Stimulated activated CD4-positive, alpha-beta T cell treated with anti-CD3 and anti-CD28 coated beads, TNF-alpha, amount 100 ng/mL, for 1 hour (primary cell): ENCODE measurements around the gene TSPO2.

ENCODE experiments used
- DNase-seq, 3 donors: peaks; one replicate each; pipeline ENCODE4 v3.0.0-alpha.2; 2020; ENCODE audit warnings: low read depth in 3 of 3, low spot score in 1 of 3

Gene TSPO2

DNA sequence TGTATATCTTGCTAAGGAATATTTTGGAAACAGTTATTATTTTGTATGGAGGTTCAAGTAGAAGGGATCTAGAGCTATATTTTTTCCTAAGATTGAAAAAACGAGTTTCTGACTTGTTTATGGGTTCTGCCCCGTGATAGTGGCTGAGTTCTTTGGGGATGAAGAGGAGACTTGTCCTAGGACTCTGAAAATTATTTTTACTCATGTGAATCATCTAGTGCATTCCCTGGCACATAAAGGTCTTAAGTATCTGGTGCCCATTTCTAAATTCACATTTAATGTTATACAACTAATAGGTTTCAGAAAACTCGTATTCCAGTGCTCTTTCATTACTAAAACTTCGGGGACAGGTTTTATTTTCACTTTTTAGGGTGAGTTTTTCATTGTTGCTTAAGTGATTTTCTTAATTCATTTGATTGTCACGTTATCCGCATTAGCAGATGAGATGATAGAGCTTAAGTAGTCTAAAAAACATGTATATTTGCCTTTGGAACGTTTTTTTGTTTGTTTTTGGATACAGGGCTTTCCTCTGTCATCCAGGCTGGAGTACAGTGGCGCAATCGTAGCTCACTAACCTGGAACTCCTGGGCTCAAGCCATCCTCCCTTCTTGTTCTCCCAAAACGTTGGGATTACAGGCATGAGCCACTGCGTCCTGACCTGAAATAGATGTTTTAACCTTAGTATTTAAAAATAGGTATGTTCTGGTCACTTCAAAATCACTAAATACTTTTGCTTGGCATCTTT lies 32.6 kb downstream of the TSPO2 start:
- no peak for DNase-seq

DNA sequence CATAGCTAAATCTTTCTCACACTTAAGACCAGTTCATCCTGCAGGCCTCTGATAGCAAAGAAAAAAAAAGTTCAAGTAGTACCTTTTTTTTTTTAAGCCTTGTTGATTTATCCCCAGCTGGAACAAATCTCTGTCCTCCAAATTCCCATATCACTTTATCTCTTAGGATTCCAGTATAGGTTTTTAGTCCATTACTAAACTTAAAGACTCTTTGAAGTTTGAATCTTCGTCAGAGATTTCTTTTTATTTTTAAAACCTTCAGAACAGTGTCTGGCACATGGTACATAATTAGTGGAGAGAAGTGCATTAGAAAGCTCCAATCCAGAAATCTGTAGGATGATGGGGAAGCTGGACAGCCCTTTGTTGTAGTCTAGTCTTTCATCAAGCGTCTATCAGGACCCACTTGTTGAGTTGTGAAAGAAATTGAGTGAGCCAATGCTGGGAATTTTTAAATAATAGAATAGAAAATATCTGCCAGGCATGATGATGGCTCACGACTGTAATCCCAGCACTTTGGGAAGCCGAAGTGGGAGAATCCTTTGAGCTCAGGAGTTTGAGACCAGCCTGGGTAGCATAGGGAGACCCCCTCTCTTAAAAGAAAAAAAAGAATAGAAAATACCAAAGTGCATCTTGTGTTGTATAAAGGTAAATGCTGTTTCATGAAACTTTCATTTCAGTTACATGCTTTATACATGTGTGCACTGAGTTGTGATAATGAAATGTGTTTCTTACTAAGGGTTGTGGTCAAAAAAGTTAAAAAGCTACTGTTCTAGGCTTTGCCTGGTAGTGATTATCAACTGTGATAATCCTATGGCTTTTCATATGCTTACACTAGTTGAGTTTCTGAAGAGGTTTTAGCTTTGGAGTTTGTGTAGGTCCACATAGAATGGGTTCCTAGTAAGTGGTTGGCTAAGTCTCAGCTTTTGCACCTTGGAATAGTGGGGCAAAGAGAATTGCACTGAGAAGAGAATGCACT lies 33.7 kb downstream of the TSPO2 start:
- DNase-seq = no peak

- DNase-seq = no peak
These were observed 35.3 kb downstream of the TSPO2 start for GRCh38 chr6:41077536-41077935.

- DNase-seq = no peak
These were observed 35.8 kb downstream of the TSPO2 start for GRCh38 chr6:41078101-41078500.

GRCh38 chr6:41079080-41079479 lies 36.8 kb downstream of the TSPO2 start:
- no peak for DNase-seq

- DNase-seq = no peak
These were observed 38.4 kb downstream of the TSPO2 start for GRCh38 chr6:41080621-41081020.

DNA sequence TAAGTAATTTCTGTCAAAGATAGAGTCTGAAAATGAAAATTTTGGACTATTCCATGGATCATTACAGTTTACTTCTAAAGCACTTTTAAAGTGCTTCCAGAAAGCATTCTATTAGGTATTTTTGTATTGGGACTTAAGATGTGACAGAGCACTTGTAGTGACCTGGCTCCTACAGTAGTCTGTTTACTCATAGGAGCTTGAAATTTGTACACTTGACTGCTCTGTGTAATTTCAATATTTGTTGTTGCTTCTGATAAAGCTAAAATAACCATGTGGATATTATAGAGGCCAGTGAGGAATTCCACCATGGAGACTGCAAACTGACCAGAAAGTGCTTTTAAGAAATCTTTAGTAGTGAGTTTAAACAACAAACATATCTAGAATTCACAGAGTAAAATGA lies 40.8 kb downstream of the TSPO2 start:
- DNase-seq = no peak

DNA sequence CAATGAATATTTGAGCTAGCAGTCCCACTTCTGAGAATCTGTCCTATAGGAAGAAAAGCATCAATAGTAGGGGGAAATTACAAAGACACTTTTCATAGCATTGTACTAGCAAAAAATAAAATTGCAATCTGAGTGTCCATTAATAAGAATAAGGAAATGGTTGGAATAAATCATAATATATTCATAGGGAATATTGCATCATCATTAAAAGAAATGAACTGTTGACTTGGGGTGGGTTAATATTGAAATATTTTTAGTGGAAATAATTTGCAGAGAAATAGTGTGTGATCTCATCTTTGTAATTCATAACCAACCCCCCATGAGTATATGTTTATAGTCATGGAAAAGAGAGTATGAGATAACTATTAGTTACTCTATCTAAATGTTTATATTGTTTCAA lies 42.9 kb downstream of the TSPO2 start:
- no peak for DNase-seq

- DNase-seq = no peak
These were observed 46.2 kb downstream of the TSPO2 start for GRCh38 chr6:41088451-41088850.

DNA sequence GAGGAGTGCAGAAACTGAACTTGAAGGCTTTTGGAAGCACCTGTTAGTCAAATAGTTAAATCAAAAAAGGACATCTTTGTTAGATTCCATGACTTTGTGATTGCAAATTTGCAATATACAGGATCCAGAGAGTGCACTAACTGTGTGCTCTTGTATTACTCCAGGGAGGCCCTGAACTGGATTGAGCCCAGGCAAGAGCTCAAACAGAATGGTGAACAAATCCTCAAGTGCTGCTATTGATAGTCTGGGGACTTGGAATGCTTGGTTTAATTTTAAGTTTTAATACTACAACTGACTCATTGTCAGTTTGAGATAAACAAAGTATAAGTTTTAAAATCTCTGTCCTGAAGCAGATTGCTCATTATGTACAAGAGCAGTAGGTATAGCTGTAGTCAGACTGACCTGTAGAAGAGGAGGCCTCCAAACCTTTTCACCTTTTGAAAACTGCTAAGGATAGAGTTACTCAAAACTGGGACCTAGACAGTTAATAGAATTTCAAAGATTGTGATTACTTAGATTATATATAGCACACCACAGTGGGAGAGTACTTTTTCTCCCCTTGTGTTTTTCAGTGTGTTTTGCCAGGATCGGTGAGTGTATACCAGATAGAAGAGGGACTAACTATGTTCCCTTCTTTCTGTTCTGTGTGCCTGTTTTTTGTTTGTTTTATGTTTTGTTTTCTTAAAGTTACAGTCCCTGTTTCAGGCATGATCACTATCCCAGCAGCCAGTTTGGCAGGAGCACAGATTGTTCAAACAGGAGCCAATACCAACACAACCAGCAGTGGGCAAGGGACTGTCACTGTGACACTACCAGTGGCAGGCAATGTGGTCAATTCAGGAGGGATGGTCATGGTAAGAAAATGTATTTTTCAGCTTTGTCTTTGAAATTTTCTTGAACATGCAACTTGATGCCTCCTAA lies 48.8 kb downstream of the TSPO2 start:
- DNase-seq = no peak

GRCh38 chr6:41092421-41093140 lies 50.3 kb downstream of the TSPO2 start:
- DNase-seq = no peak

- no peak for DNase-seq
These were observed 51.5 kb downstream of the TSPO2 start for GRCh38 chr6:41093729-41094128.
